Activated naive CD8-positive, alpha-beta T cell treated with anti-CD3 and anti-CD28 coated beads, Interleukin-2, amount 50 U/mL, for 16 hours (primary cell): ENCODE results near the gene ARHGDIG.

ENCODE experiments used
- DNase-seq: peaks from one replicate; pipeline ENCODE4 v3.0.0-alpha.2; 2020; ENCODE audit warnings: low read depth, low spot score

ARHGDIG gene

GRCh38 chr16:280991-281659 lies 734 bp downstream of the ARHGDIG start:
- DNase-seq: no peak

- DNase-seq: no peak
Observed at GRCh38 chr16:281660-282255, 1.4 kb downstream of the ARHGDIG start.

GRCh38 chr16:282491-282890 lies 2.1 kb downstream of the ARHGDIG start:
- DNase-seq: no peak

- no peak for DNase-seq
Observed at GRCh38 chr16:283033-283805, 2.8 kb downstream of the ARHGDIG start, which contains the start of gene PDIA2. TSS of gene PDIA2 (plus strand) at chr16:283164. CDS start at chr16:283170, 6 bp downstream.

GRCh38 chr16:284204-285120 lies 4.1 kb downstream of the ARHGDIG start:
- DNase-seq: no peak

DNA sequence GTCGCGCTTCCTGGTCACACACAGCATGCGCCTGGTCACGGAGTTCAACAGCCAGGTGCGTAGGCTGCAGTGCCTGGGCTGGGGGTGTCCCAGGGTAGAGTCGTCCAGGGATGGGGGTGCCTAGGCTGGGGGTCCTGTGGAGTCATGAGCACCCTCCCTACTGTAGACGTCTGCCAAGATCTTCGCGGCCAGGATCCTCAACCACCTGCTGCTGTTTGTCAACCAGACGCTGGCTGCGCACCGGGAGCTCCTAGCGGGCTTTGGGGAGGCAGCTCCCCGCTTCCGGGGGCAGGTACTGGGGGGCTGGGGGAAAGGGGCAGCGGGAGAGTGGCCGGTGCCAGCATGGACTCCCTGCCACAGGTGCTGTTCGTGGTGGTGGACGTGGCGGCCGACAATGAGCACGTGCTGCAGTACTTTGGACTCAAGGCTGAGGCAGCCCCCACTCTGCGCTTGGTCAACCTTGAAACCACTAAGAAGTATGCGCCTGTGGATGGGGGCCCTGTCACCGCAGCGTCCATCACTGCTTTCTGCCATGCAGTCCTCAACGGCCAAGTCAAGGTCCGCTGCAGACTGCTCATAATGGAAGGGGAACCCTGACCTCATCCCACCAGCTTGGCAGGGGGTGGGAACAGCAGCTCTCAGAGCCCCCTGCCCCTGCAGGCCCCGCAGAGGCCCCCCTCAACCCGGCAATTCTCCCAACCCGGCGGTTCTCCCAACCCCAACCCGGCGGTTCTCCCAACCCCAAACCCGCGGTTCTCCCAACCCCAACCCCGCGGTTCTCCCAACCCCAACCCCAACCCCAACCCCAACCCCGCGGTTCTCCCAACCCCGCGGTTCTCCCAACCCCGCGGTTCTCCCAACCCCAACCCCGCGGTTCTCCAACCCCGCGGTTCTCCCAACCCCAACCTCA lies 5.0 kb downstream of the ARHGDIG start:
- no peak for DNase-seq

- DNase-seq: no peak
Observed at GRCh38 chr16:286491-287297, 6.3 kb downstream of the ARHGDIG start.

GRCh38 chr16:287298-287811 lies 7.0 kb downstream of the ARHGDIG start:
- DNase-seq: no peak

DNA sequence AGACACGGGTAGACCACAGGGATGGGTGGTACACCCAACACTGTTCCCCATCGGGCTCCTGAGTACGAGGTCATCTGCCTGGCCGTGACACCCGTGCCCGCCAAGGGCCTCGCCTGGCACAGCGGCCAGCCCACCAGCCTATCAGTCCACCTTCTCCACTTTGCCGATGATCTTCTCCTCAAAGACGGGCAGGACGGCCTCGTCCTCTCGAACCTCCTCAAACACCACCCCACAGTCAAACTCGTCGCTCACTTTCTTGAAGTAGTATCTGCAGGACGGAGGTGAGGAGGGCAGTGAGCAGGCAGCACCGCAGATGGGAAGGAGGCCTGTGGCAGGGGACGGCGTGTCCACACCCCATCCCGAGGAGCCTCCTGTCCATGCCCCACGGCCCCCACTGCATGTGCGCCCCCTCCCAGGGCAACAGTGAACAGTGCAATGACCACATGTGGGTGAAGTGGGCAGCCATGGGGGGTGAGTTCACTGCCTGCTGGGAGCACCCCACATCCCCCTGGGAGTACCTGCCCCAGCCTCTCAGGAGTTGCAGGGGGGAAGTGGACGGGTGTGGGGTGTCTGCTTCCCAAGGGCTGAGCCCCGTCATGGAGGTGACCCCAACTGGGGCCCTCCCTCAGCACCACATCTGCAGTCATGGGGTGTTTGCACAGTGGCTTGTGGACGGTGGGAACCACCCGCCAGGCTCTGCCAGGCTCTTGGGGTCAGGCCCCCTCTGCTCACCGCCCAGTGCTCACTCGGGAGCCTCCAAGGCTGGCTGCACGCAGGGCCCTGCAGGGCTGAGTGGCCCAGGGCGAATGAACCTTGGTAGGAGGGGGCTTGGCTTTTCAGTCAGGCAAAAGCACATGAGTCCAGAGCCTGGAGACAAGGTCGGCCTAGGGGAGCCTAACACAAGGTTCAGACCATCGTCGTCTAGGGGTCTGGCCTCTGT lies 7.9 kb downstream of the ARHGDIG start:
- no peak for DNase-seq

DNA sequence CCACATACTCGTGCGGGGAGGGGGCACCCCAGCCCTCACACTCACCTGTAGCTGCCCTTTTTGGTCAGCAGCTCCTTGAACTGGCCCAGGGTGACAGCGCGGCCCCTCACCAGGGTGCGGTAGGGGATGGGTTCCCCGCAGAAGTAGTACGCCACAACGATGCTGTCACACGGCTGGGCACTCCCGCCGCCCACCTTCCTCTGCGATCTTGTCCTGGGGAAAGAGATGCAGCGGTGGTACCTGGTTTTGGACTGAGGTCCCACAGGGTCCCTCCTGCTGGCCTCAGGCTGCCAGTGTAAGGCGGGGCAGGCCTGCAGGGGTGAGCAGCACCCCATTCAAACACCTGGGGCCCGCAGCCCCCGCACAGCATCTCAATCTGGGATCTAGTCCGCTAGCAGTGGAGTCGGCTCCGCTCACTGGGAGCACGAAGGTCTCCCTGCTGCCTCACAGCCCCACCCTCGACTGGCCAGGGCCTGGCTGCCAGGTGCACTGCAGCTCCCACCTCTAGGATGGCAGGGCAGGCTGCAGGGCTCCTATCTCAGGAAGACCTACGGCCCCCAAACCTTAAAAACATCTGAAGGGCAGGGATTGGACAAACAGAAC lies 9.1 kb downstream of the ARHGDIG start:
- DNase-seq: no peak

DNA sequence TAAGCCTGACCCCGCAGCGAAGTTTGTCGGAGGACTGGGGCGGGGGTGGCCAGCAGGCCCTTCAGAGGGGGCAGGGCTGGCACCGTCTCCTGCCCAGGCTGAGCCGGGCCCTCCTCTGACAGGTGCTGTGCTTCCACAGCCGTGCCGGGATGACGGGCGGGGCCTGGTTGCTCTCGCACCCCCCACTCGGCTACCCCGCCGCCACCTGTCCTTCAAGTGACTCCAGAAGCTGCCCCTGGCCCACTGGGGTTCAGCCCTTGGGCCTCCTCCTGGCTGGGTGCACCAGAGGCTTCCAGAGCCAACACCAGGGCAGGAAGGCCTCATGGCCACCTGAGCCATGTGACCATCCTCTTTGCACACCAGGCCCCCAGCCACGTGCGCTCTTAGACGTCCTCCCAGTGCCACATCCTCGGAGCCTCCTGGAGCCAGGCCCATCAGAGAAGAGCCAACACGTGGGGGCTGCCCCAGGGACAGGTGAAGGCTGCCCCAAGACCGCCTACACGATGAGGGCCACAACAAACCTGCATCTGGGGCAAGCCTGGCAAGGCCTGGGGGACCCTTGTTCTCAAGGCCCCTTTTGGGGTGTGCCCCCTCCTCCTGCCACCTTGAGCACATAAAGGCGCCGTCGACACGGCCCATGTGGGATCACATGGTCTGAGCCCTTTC lies 9.8 kb downstream of the ARHGDIG start:
- no peak for DNase-seq

DNA sequence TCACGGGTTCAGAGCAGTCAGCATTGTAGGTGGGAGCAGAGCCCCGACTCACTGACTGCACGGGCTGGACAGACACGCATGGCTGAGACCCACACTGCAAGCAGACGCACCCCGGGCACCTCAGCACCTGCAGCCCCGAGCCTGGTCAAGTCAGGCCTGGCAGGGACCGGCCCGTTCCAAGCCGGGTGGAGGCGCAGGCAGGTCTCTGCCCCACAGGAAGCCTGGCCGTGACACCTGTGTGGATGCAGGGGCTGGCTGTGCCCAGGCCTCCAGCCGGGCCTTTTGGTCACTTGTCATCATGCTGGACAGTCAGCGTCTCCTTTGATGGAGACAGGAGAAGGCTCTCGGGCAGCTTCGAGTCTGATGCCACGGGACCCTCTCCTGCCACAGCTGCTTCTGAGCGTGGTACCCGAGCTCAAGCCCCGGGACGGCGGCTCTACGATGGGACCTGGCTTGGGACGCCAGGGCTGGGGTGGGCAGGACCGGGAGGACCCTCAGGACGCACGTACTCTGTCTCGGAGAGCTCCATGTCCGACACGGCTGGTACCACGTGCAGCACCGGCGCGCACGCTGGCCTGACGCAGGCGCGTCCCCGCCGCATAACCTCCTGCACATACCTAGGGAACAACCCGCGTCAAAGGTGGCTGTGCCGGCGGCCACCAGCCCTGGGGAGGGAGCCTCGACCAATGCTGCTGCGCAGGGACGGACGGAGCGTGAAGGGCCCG lies 10.5 kb downstream of the ARHGDIG start:
- DNase-seq: no peak

GRCh38 chr16:291539-291938 lies 11.1 kb downstream of the ARHGDIG start:
- no peak for DNase-seq

GRCh38 chr16:293043-293775 lies 12.8 kb downstream of the ARHGDIG start:
- DNase-seq: no peak

- no peak for DNase-seq
Observed at GRCh38 chr16:296276-296675, 15.9 kb downstream of the ARHGDIG start.
